PC-9 (cell line): ENCODE results near the gene APLNR. TPM values are rescaled to one million over a fixed set of nuclear protein-coding genes. Genes with fewer than 3 reads are reported as not detected.

ENCODE experiments used
- BruUV-seq: library from RNA; stranded (reverse); fragments of 400-500 nt; replicated peaks from 2 replicates; lab custom pipeline; 2021; lab: Mats Ljungman, UMichigan
- CTCF ChIA-PET: fragments of 300-600 bp; sonication (Branson Sonifier 250); formaldehyde crosslinking; loops from one replicate; lab custom pipeline; 2022; ENCODE audit warnings: antibody characterized with exemption; lab: Charles Lee
- POLR2A ChIA-PET: fragments of 300-600 bp; sonication (Branson Sonifier 250); formaldehyde crosslinking; loops from one replicate; lab custom pipeline; 2022; ENCODE audit warnings: antibody characterized with exemption; ENCODE audit not compliant: unreplicated experiment; lab: Charles Lee
- DNase-seq, 2 experiments: peaks; one replicate each; pipeline versions ENCODE4 v3.0.0 to v3.0.0-alpha.2; 2015 to 2022; ENCODE audit warnings: mixed read lengths in 1 of 2
- H2AFZ ChIP-seq: fragments of 200-600 bp; sonication (generic); 2 replicates; pipeline ENCODE4 v1.8.1; 2017; ENCODE audit warnings: antibody characterized with exemption
- H3F3A ChIP-seq: fragments of 200-600 bp; sonication (generic); 2 replicates; pipeline ENCODE4 v1.8.1; 2017; ENCODE audit warnings: antibody characterized with exemption, mild to moderate bottlenecking, low read depth; ENCODE audit not compliant: insufficient read depth
- H3K27ac ChIP-seq: fragments of 200-600 bp; sonication (generic); 2 replicates; pipeline ENCODE4 v1.6.1; 2016; ENCODE audit warnings: mixed run types
- H3K27me3 ChIP-seq: fragments of 200-600 bp; sonication (generic); 2 replicates; pipeline ENCODE4 v1.6.1; 2016; ENCODE audit warnings: low read depth, mixed run types; ENCODE audit not compliant: insufficient read depth
- H3K36me3 ChIP-seq: fragments of 200-600 bp; sonication (generic); 2 replicates; pipeline ENCODE4 v1.6.1; 2016; ENCODE audit warnings: low read depth, mixed run types
- H3K4me1 ChIP-seq: fragments of 200-600 bp; sonication (generic); replicated peaks from 2 replicates; pipeline ENCODE4 v1.6.1; 2016; ENCODE audit warnings: mixed run types; ENCODE audit not compliant: insufficient read depth
- H3K4me2 ChIP-seq: fragments of 200-600 bp; sonication (generic); 2 replicates; pipeline ENCODE4 v1.6.1; 2017; ENCODE audit warnings: mixed run types
- H3K4me3 ChIP-seq: fragments of 200-600 bp; sonication (generic); 2 replicates; pipeline ENCODE4 v1.6.1; 2016; ENCODE audit warnings: mixed run types
- H3K79me2 ChIP-seq: fragments of 200-600 bp; sonication (generic); 2 replicates; pipeline ENCODE4 v1.6.1; 2017; ENCODE audit warnings: low read depth, mixed run types
- H3K9me2 ChIP-seq: fragments of 200-600 bp; sonication (generic); 2 replicates; pipeline ENCODE4 v1.8.1; 2017; ENCODE audit warnings: mild to moderate bottlenecking; ENCODE audit not compliant: insufficient read depth
- H3K9me3 ChIP-seq: fragments of 200-600 bp; sonication (generic); 2 replicates; pipeline ENCODE4 v1.8.1; 2016; ENCODE audit warnings: low read depth; ENCODE audit not compliant: insufficient read depth
- H4K20me1 ChIP-seq: fragments of 200-600 bp; sonication (generic); 2 replicates; pipeline ENCODE4 v1.8.1; 2017; ENCODE audit not compliant: insufficient read depth
- EZH2 ChIP-seq: fragments of 200-600 bp; sonication (generic); IDR thresholded peaks from 2 replicates; pipeline ENCODE4 v1.8.0; 2017; ENCODE audit warnings: antibody characterized with exemption, low read depth
- intact Hi-C: fragments of 100-400 bp; cut with micrococcal nuclease; formaldehyde crosslinking; loops from one replicate; pipeline ENCODE4 v1.10.0; 2022; ENCODE audit not compliant: unreplicated experiment
- total RNA-seq: library from RNA; stranded (reverse); gene quantifications from 2 replicates; pipeline ENCODE4 v1.2.3, GENCODE V29; 2021
- TF ChIP-seq, protein P1 (sequence below): fragments of 200-600 bp; sonication (generic); conservative IDR thresholded peaks from 2 replicates; pipeline ENCODE4 v1.6.1; 2017; ENCODE audit warnings: mixed run types, antibody characterized with exemption, mild to moderate bottlenecking, moderate library complexity

Gene APLNR
- total RNA-seq, 1 experiment from 2014 or later: not detected

DNA sequence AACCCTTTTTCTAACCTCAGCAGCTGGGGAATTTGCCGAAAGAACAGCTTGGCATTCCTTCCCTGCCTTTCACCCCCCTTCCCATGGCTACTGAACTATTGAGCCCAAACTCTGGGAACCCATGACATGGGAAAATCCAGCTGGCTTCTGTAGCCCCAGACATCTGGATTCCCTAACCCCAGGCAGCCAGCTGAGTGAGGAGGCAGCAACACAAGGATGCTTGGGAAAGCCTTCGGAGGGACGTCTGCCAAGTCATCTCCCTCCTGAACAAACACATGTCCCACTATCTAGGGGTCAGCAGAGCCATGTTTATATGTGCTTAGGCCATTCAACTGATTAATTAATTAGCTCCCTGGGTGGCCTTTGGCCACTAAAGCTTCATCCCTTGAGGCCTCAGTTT, 33.7 kb downstream of the APLNR start:
- intact Hi-C loops: no loop called here
- Histone ChIP-seq H2AFZ (no peak overlapping the region), H3K9me2 (no peaks in the 10 kb centered on the region), H3K36me3 (no peaks in the 10 kb centered on the region), H3K9me3 (no peaks in the 10 kb centered on the region), H3K27me3 (peaks cover 52% of the 10 kb centered on the region), H3K4me2 (no peak overlapping the region), H3K27ac (no peak overlapping the region), H3K79me2 (no peaks in the 10 kb centered on the region), H3K4me3 (no peak overlapping the region), H3K4me1 (no peaks in the 10 kb centered on the region), H4K20me1 (no peaks in the 10 kb centered on the region), H3F3A (no peaks in the 10 kb centered on the region)
- no TSS peak for BruUV-seq
- POLR2A ChIA-PET: no interaction called here
- TF ChIP-seq EZH2: no peak
- TF ChIP-seq, protein P1, sequence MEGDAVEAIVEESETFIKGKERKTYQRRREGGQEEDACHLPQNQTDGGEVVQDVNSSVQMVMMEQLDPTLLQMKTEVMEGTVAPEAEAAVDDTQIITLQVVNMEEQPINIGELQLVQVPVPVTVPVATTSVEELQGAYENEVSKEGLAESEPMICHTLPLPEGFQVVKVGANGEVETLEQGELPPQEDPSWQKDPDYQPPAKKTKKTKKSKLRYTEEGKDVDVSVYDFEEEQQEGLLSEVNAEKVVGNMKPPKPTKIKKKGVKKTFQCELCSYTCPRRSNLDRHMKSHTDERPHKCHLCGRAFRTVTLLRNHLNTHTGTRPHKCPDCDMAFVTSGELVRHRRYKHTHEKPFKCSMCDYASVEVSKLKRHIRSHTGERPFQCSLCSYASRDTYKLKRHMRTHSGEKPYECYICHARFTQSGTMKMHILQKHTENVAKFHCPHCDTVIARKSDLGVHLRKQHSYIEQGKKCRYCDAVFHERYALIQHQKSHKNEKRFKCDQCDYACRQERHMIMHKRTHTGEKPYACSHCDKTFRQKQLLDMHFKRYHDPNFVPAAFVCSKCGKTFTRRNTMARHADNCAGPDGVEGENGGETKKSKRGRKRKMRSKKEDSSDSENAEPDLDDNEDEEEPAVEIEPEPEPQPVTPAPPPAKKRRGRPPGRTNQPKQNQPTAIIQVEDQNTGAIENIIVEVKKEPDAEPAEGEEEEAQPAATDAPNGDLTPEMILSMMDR: no peak
- DNase-seq: no peak
- CTCF ChIA-PET: no interaction called here

DNA sequence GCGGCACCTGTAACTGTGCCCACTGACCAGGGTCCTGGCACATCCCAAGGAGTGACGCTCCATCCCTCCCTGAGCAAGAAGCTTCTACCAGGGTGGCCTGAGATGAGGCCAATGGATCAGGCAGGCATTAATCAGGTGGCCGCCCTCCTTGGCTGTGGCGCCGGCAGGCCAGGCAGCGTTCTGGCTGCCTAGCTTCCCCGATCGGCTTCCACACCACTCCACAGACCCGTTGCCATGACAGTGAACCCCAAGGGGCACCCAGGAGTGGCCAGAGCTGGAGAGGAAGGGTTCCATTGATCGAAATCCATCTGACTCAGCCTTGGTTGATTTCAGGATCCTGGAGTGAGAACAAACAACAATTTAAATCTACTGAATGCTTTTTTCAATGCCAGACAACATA, 34.8 kb downstream of the APLNR start:
- H3K4me3 ChIP-seq: no peak overlapping the region
- no peaks in the 10 kb centered on the region for H3K9me3 ChIP-seq
- no peak overlapping the region for H2AFZ ChIP-seq
- H3K36me3 ChIP-seq: no peaks in the 10 kb centered on the region
- BruUV-seq: no TSS peak
- no peaks in the 10 kb centered on the region for H4K20me1 ChIP-seq
- H3K4me1 ChIP-seq: no peaks in the 10 kb centered on the region
- H3K27ac ChIP-seq: no peak overlapping the region
- H3K27me3 ChIP-seq: peaks cover 52% of the 10 kb centered on the region
- H3F3A ChIP-seq: no peaks in the 10 kb centered on the region
- H3K9me2 ChIP-seq: no peaks in the 10 kb centered on the region
- no peak for DNase-seq
- intact Hi-C loops: no loop called here
- ChIA-PET POLR2A (no interaction called here), CTCF (no interaction called here)
- no peaks in the 10 kb centered on the region for H3K79me2 ChIP-seq
- TF ChIP-seq, protein P1: no peak
- no peak for TF ChIP-seq EZH2
- no peak overlapping the region for H3K4me2 ChIP-seq

DNA sequence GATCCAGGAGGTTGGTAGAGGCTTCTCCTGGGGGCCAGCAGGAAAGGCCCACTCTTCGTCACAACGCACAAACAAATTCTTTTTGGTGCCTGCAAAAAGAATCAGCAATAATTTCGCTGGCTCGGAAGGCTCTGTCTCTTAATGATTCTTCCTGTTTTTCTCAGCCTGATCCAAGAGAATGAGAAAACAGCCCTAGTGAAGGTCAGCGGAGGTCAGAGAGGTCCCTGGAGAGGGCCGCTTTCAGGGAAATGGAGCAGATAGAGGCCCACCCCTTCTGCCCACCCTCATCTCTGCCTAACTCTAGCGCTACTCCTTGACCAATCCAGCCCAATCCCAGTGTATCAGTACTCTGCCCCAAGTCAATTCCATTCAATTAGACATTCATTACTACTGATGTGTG, 36.1 kb downstream of the APLNR start:
- no peaks in the 10 kb centered on the region for H3F3A ChIP-seq
- no peak for DNase-seq
- no peak overlapping the region for H3K4me2 ChIP-seq
- peaks cover 52% of the 10 kb centered on the region for H3K27me3 ChIP-seq
- H3K4me1 ChIP-seq: no peaks in the 10 kb centered on the region
- no TSS peak for BruUV-seq
- CTCF ChIA-PET: no interaction called here
- no peak overlapping the region for H3K27ac ChIP-seq
- H2AFZ ChIP-seq: no peak overlapping the region
- no peaks in the 10 kb centered on the region for H3K36me3 ChIP-seq
- no peaks in the 10 kb centered on the region for H3K9me3 ChIP-seq
- TF ChIP-seq EZH2: no peak
- TF ChIP-seq, protein P1: no peak
- POLR2A ChIA-PET: no interaction called here
- intact Hi-C loops: no loop called here
- H4K20me1 ChIP-seq: no peaks in the 10 kb centered on the region
- no peaks in the 10 kb centered on the region for H3K9me2 ChIP-seq
- H3K79me2 ChIP-seq: no peaks in the 10 kb centered on the region
- H3K4me3 ChIP-seq: no peak overlapping the region
